NCI-H146 treated with DMSO at 0.1 percent for 48 hours (cell line): ENCODE results near the gene TTLL10.
"Not testable (repeated sequence)": the region's sequence is repeated elsewhere in the genome, so short reads cannot be mapped to it uniquely, and the experiment has no call there.

Experiments used
- DNase-seq: peaks from one replicate; lab custom pipeline; 2025; ENCODE audit not compliant: unreplicated experiment; lab: John Stamatoyannopoulos, UW

The TTLL10 gene

GRCh38 chr1:1170215-1171091 lies 3.2 kb upstream of the TTLL10 start:
- no peak for DNase-seq

- no peak for DNase-seq
Measured at GRCh38 chr1:1171161-1171545, 2.5 kb upstream of the TTLL10 start.

- no peak for DNase-seq
Measured at GRCh38 chr1:1171546-1172340, 1.9 kb upstream of the TTLL10 start.

- no peak for DNase-seq
Measured at GRCh38 chr1:1173061-1173792, 453 bp upstream of the TTLL10 start.

GRCh38 chr1:1175221-1176062 lies 1.8 kb downstream of the TTLL10 start:
- DNase-seq, result no peak

GRCh38 chr1:1176063-1176761 lies 2.5 kb downstream of the TTLL10 start:
- DNase-seq, result not testable (repeated sequence)

GRCh38 chr1:1176931-1177330 lies 3.3 kb downstream of the TTLL10 start:
- no peak for DNase-seq

- no peak for DNase-seq
Measured at GRCh38 chr1:1177452-1178206, 3.9 kb downstream of the TTLL10 start.

- no peak for DNase-seq
Measured at GRCh38 chr1:1178794-1179331, 5.2 kb downstream of the TTLL10 start.

- no peak for DNase-seq
Measured at GRCh38 chr1:1179346-1179982, 5.8 kb downstream of the TTLL10 start.

- no peak for DNase-seq
Measured at GRCh38 chr1:1179983-1180861, 6.5 kb downstream of the TTLL10 start.

GRCh38 chr1:1181129-1181937 lies 7.7 kb downstream of the TTLL10 start:
- DNase-seq, result no peak

GRCh38 chr1:1181938-1182410 lies 8.3 kb downstream of the TTLL10 start:
- no peak for DNase-seq

- DNase-seq, result no peak
Measured at GRCh38 chr1:1182491-1183220, 9.0 kb downstream of the TTLL10 start.

GRCh38 chr1:1183221-1183747 lies 9.6 kb downstream of the TTLL10 start:
- no peak for DNase-seq
